HL-60 (cell line): ENCODE data around the gene IGFL1.

Source experiments
- POLR2AphosphoS5 ChIP-seq: IDR thresholded peaks from 2 replicates; pipeline ENCODE4 v1.6.1; 2012; ENCODE audit warnings: low read depth
- TF ChIP-seq, protein P1 (sequence below): IDR thresholded peaks from one replicate; pipeline ENCODE4 v1.5.1; 2011; ENCODE audit warnings: low read length, control low read depth, inconsistent platforms; ENCODE audit not compliant: insufficient read depth
- TF ChIP-seq, protein P2 (sequence below): IDR thresholded peaks from 2 replicates; pipeline ENCODE4 v1.6.1; 2012; ENCODE audit warnings: low read depth; ENCODE audit not compliant: insufficient replicate concordance

DNA sequence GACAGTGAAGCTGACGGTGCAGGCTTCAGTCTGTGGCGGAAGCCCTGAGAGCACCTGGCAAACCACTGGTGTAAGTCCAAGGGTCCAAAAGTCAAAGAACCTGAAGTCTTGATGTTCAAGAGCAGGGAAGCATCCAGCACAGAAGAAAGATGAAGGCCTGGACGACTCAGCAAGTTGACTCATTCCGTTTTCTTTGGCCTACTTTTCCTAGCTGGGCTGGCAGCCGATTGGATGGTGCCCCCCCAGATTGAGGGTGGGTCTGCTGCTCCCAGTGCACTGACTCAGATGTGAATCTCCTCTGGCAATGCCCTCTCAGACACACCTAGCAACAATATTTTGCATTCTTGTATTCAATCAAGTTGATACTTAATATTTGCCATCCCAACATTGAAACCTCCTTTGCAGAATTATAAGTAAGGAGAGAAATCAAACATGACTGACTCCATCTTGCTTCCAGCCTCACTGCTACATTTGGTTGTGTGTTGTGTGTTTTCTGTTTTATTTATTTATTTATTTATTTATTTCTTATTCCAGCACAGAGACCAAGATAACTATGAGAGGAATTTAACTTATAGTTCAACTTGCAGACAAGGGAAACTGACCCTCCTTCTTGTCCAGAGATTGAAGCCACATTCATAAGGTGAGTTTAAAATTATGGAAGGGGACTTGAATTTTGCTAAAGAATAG lies 48.7 kb upstream of the IGFL1 start:
- TF ChIP-seq, protein P1, sequence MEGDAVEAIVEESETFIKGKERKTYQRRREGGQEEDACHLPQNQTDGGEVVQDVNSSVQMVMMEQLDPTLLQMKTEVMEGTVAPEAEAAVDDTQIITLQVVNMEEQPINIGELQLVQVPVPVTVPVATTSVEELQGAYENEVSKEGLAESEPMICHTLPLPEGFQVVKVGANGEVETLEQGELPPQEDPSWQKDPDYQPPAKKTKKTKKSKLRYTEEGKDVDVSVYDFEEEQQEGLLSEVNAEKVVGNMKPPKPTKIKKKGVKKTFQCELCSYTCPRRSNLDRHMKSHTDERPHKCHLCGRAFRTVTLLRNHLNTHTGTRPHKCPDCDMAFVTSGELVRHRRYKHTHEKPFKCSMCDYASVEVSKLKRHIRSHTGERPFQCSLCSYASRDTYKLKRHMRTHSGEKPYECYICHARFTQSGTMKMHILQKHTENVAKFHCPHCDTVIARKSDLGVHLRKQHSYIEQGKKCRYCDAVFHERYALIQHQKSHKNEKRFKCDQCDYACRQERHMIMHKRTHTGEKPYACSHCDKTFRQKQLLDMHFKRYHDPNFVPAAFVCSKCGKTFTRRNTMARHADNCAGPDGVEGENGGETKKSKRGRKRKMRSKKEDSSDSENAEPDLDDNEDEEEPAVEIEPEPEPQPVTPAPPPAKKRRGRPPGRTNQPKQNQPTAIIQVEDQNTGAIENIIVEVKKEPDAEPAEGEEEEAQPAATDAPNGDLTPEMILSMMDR: no peak
- TF ChIP-seq, protein P2, sequence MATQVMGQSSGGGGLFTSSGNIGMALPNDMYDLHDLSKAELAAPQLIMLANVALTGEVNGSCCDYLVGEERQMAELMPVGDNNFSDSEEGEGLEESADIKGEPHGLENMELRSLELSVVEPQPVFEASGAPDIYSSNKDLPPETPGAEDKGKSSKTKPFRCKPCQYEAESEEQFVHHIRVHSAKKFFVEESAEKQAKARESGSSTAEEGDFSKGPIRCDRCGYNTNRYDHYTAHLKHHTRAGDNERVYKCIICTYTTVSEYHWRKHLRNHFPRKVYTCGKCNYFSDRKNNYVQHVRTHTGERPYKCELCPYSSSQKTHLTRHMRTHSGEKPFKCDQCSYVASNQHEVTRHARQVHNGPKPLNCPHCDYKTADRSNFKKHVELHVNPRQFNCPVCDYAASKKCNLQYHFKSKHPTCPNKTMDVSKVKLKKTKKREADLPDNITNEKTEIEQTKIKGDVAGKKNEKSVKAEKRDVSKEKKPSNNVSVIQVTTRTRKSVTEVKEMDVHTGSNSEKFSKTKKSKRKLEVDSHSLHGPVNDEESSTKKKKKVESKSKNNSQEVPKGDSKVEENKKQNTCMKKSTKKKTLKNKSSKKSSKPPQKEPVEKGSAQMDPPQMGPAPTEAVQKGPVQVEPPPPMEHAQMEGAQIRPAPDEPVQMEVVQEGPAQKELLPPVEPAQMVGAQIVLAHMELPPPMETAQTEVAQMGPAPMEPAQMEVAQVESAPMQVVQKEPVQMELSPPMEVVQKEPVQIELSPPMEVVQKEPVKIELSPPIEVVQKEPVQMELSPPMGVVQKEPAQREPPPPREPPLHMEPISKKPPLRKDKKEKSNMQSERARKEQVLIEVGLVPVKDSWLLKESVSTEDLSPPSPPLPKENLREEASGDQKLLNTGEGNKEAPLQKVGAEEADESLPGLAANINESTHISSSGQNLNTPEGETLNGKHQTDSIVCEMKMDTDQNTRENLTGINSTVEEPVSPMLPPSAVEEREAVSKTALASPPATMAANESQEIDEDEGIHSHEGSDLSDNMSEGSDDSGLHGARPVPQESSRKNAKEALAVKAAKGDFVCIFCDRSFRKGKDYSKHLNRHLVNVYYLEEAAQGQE: no peak
- no peak for TF ChIP-seq POLR2AphosphoS5
